ENCODE results near the gene SORT1.

SORT1 gene

GRCh38 chr1:109279615-109280278, 118.0 kb downstream of the SORT1 start:
- no peak for TF ChIP-seq ZNF274 (IDR thresholded peaks at IDR 0.05; ENCODE audit: low read depth, low read length)
- no peak overlapping the region for H3K4me3 ChIP-seq (ENCODE audit: low read length)

DNA sequence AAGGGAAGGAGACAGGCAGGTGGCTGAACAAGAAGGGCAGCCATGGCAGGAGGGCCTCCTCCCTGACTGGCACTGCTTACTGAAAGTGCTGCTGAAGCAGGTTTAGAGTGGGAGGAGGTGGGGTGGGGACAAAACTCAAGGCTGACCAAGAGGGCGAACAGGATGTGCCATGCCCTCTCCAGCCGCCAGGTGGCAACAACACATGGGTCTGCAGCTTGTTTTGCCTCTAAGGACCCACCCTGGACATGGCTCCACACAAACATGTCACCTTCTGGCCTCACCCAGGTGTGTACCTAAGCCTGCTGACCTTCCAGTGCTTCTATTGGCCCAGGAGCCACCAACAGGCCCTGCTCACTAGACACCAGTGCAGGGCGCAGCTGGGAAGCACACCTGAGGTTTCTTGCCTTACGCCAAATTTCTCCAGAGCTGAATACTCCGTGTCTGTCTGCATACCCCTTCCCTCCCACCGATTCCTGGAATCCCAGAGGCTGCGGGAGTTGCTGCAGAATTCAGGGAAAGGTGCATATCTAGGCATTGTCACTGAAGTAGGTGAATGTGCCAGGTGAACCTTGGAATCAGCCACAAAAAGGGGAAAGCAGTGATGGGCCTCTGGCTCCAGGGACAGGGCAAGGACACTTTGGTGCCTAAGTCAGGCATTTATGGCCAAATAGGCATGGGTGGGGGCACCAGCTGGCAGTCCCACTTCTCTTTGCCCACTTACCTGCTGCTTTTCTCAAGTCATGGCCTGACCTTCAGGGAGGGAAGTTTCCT, 120.1 kb downstream of the SORT1 start:
- TF ChIP-seq ZNF274 (IDR thresholded peaks at IDR 0.05; ENCODE audit: low read depth, low read length), result no peak
- H3K4me3 ChIP-seq (ENCODE audit: low read length), result no peak overlapping the region

DNA sequence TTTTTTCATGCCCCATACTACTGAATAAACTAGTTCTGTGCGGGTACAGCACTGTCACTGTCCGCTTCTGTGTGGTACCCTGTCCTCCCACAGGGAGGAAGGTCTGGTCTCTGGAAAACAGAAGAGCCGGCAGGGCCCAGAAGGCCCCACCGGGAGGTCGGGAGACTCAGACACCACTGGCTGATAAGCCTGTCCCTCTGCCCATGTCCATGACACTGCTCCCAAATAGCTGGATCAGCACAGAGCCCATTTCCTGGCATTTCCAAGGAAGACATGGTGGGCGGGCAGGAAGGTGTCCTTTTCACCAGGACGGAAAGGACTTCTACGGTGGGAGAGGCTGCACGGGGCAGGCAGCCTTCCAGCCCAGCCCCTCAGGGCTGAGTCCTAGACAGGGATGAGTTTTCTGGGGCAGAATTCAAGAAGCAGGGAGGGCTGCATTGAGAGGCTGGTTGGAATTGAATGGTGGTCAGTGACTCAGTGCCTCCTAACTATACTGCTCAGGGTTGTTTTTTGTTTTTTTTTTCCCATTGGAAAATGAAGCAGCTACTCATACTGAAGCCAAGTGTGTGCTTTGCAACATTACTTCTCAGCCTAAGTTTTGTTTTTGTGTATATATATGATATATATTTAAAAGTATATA, 121.9 kb downstream of the SORT1 start:
- no peak for TF ChIP-seq ZNF274 (IDR thresholded peaks at IDR 0.05; ENCODE audit: low read depth, low read length)
- H3K4me3 ChIP-seq (ENCODE audit: low read length), result no peak overlapping the region

- no peak overlapping the region for H3K4me3 ChIP-seq (ENCODE audit: low read length)
- no peak for TF ChIP-seq ZNF274 (IDR thresholded peaks at IDR 0.05; ENCODE audit: low read depth, low read length)
These were observed 122.9 kb downstream of the SORT1 start for GRCh38 chr1:109274533-109275476.

DNA sequence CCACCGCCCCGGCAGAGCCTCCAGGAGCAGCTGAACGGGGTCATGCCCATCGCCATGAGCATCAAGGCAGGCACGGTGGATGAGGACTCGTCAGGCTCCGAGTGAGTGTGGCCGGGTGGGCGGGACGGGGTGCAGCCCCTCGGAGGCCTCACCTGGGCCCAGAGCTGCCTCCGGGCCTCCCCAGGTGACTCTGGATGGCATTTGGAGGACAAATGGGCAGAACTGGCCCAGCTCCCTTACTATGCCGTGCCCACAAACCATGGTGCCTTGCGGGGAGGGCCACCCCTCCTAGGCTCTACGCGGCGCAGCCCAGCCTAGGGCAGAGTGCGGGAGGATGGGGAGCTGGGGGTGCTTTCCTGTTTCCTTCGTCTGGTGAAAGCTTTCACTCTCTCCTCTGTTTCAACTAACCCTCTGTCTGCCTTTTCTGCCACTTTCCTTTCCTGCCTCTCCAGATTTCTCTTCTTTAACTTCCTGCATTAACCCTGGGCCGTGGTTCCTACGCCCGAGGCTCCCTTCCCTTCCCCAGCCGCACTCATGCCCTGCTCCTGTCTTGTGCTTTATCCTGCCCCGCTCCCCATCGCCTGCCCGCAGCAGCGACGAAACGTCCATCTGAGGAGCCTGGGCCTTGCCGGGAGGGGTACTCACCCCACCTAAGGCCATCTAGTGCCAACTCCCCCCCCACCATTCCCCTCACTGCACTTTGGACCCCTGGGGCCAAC, 124.0 kb downstream of the SORT1 start:
- TF ChIP-seq ZNF274 (IDR thresholded peaks at IDR 0.05; ENCODE audit: low read depth, low read length), result no peak
- no peak overlapping the region for H3K4me3 ChIP-seq (ENCODE audit: low read length)

GRCh38 chr1:109272831-109273547, 124.7 kb downstream of the SORT1 start:
- no peak overlapping the region for H3K4me3 ChIP-seq (ENCODE audit: low read length)
- TF ChIP-seq ZNF274 (IDR thresholded peaks at IDR 0.05; ENCODE audit: low read depth, low read length), result no peak

GRCh38 chr1:109272021-109272799, 125.5 kb downstream of the SORT1 start:
- H3K4me3 ChIP-seq (ENCODE audit: low read length), result no peak overlapping the region
- TF ChIP-seq ZNF274 (IDR thresholded peaks at IDR 0.05; ENCODE audit: low read depth, low read length), result no peak

DNA sequence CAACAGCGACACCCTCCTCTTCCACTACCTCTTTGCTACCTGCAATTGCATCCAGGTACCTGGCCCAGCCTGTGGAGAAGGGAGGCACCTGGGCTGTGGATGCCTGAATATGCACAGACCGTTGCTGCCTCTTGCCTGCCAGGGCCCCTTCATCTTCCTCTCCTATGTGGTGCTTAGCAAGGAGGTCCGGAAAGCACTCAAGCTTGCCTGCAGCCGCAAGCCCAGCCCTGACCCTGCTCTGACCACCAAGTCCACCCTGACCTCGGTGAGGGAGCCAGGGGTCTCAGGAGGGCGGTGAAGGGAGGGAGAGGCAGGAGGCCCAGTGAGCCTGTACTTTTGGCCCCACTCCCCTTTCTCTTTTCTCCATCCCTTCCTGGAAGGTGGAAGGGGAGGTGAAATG, 126.3 kb downstream of the SORT1 start:
- TF ChIP-seq ZNF274 (IDR thresholded peaks at IDR 0.05; ENCODE audit: low read depth, low read length), result no peak
- H3K4me3 ChIP-seq (ENCODE audit: low read length), result no peak overlapping the region

DNA sequence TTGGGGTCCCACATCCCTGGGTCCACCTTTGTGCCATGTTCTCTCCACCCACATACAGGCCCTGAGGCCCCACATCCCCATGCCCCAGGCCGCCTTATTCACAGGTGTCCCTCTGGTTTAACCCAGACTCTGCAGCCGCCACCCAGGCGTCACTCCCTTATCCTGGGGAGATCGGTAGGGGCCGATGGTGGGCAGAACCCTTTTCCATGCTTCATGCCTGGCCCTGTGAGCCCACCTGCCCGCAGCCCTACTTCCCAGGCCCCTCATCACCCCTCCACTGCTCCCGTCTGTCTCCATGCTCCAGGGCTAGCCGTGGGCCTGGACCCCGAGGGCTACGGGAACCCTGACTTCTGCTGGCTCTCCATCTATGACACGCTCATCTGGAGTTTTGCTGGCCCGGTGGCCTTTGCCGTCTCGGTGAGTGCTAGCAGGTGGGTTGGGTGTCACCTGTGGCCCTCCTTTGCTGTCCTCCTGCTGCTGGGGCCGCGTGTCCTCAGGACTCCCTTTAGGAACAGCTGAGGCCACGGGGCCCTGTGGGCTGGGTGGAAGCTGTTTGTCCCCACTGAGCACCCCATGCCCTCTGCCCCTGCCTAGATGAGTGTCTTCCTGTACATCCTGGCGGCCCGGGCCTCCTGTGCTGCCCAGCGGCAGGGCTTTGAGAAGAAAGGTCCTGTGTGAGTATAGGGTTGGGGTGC, 126.9 kb downstream of the SORT1 start:
- TF ChIP-seq ZNF274 (IDR thresholded peaks at IDR 0.05; ENCODE audit: low read depth, low read length), result no peak
- H3K4me3 ChIP-seq (ENCODE audit: low read length), result no peak overlapping the region

- TF ChIP-seq ZNF274 (IDR thresholded peaks at IDR 0.05; ENCODE audit: low read depth, low read length), result no peak
- H3K4me3 ChIP-seq (ENCODE audit: low read length), result no peak overlapping the region
These were observed 127.6 kb downstream of the SORT1 start for GRCh38 chr1:109269981-109270622.
